ENCODE results near the gene PET100.

GRCh38 chr19:7623725-7624603 lies 5.6 kb upstream of the PET100 start:
- TF ChIP-seq ZNF274 (IDR thresholded peaks at IDR 0.05; ENCODE audit: low read depth, low read length) (no peak), YY1 (IDR thresholded peaks at IDR 0.05; ENCODE audit: insufficient read depth, insufficient read length) (no peak)

Data from NT2/D1 (cell line).